GM21576 (cell line): ENCODE data around the gene TMEM82.

ENCODE experiments used
- ATAC-seq: cut with Tn5 transposase; IDR thresholded peaks from one replicate; pipeline ENCODE4 v1.9.1; 2021; ENCODE audit warnings: mild to moderate bottlenecking, moderate library complexity; ENCODE audit not compliant: unreplicated experiment

The TMEM82 gene

GRCh38 chr1:15719381-15720120, 22.7 kb upstream of the TMEM82 start:
- ATAC-seq: no peak

GRCh38 chr1:15720861-15721260, 21.4 kb upstream of the TMEM82 start:
- ATAC-seq: no peak

- no peak for ATAC-seq
Measured at GRCh38 chr1:15722411-15722810, 19.9 kb upstream of the TMEM82 start.

- no peak for ATAC-seq
Measured at GRCh38 chr1:15722836-15723532, 19.3 kb upstream of the TMEM82 start.

GRCh38 chr1:15723631-15724246, 18.6 kb upstream of the TMEM82 start:
- ATAC-seq: no peak

- no peak for ATAC-seq
Measured at GRCh38 chr1:15724949-15725880, 17.1 kb upstream of the TMEM82 start.

GRCh38 chr1:15726508-15726907, 15.8 kb upstream of the TMEM82 start:
- no peak for ATAC-seq

- ATAC-seq: no peak
Measured at GRCh38 chr1:15727021-15727420, 15.3 kb upstream of the TMEM82 start.

- no peak for ATAC-seq
Measured at GRCh38 chr1:15727424-15727823, 14.9 kb upstream of the TMEM82 start.

- no peak for ATAC-seq
Measured at GRCh38 chr1:15727866-15728534, 14.3 kb upstream of the TMEM82 start.

- ATAC-seq: no peak
Measured at GRCh38 chr1:15728937-15729657, 13.2 kb upstream of the TMEM82 start.

- no peak for ATAC-seq
Measured at GRCh38 chr1:15730423-15730822, 11.9 kb upstream of the TMEM82 start.

- ATAC-seq: no peak
Measured at GRCh38 chr1:15730936-15731335, 11.4 kb upstream of the TMEM82 start.

GRCh38 chr1:15731735-15732685, 10.3 kb upstream of the TMEM82 start:
- ATAC-seq: no peak

GRCh38 chr1:15732686-15733081, 9.6 kb upstream of the TMEM82 start:
- no peak for ATAC-seq

GRCh38 chr1:15733218-15733725, 9.0 kb upstream of the TMEM82 start:
- ATAC-seq: no peak

GRCh38 chr1:15733726-15734226, 8.5 kb upstream of the TMEM82 start:
- no peak for ATAC-seq

- no peak for ATAC-seq
Measured at GRCh38 chr1:15734296-15734695, 8.0 kb upstream of the TMEM82 start.
